ENCODE results near the gene ITPR3.

DNA sequence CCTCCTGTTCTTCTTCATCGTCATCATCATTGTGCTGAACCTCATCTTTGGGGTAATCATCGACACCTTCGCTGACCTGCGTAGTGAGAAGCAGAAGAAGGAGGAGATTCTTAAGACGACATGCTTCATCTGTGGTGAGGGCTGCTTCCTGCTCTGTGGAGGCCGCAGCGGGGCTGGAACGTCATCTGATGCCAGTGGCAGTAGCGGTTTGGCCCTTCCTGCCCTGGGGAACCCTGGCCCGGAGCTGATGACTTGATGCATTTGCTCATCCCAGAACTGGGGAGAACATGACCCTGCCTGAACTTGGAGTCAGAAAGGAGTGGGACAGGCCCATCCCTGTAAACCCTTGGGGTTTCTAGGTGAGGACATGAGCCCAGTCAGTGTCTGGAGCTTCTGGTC, 71.6 kb downstream of the ITPR3 start:
- TF ChIP-seq EZH2 (IDR thresholded peaks at IDR 0.05; ENCODE audit: insufficient read depth, poor library complexity, severe bottlenecking) (no peak), EZH2phosphoT487 (IDR thresholded peaks at IDR 0.05; ENCODE audit: insufficient read depth, low read depth) (no peak)

All from GM23248 (cell line).